Common myeloid progenitor, CD34-positive (primary cell): Measurements from ENCODE around the gene VGLL4.

Experiments
- CTCF ChIA-PET: fragments of 350-600 bp; sonication (Branson Sonifier 250); formaldehyde crosslinking; loops from one replicate; lab custom pipeline; 2021; ENCODE audit warnings: antibody characterized with exemption; lab: Charles Lee
- POLR2A ChIA-PET: fragments of 350-600 bp; sonication (Branson Sonifier 250); formaldehyde crosslinking; loops from one replicate; lab custom pipeline; 2021; ENCODE audit warnings: antibody characterized with exemption; lab: Charles Lee
- DNase-seq, 3 donors: peaks; one replicate each; pipeline versions ENCODE4 v3.0.0 to v3.0.0-alpha.2; 2013
- H3K27ac ChIP-seq, 2 experiments: 1 replicate in 1 of 2; 2 replicates in 1 of 2; pipeline ENCODE4 v1.7.0; 2013; ENCODE audit warnings: inconsistent platforms in 2 of 2, low read length in 2 of 2, mild to moderate bottlenecking in 2 of 2, low read depth in 1 of 2, moderate library complexity in 1 of 2; ENCODE audit not compliant: severe bottlenecking in 2 of 2, insufficient read depth in 1 of 2, poor library complexity in 1 of 2
- H3K27me3 ChIP-seq, 5 experiments: replicated peaks in 2 of 5; 1 replicate in 3 of 5; 2 replicates in 2 of 5; pipeline versions ENCODE4 v1.6.1 to v1.7.0; 2013; ENCODE audit warnings: low read length in 4 of 5, mild to moderate bottlenecking in 2 of 5, moderate library complexity in 2 of 5, inconsistent platforms in 1 of 5; ENCODE audit not compliant: insufficient read depth in 5 of 5, control insufficient read depth in 4 of 5
- H3K36me3 ChIP-seq, 4 experiments: 1 replicate in 2 of 4; 2 replicates in 2 of 4; pipeline versions ENCODE4 v1.6.1 to v1.7.0; 2013; ENCODE audit warnings: low read length in 3 of 4, control low read depth in 1 of 4, mild to moderate bottlenecking in 1 of 4; ENCODE audit not compliant: control insufficient read depth in 4 of 4, insufficient read depth in 4 of 4
- H3K4me1 ChIP-seq, 4 experiments: 1 replicate in 3 of 4; 2 replicates in 1 of 4; pipeline versions ENCODE4 v1.6.1 to v1.7.1; 2013; ENCODE audit warnings: low read length in 3 of 4, mild to moderate bottlenecking in 3 of 4, control low read depth in 1 of 4, inconsistent platforms in 1 of 4, moderate library complexity in 1 of 4; ENCODE audit not compliant: control insufficient read depth in 4 of 4, insufficient read depth in 4 of 4; ENCODE audit errors: control extremely low read depth in 1 of 4
- H3K4me3 ChIP-seq, 7 experiments: 1 replicate in 4 of 7; 2 replicates in 3 of 7; pipeline versions ENCODE4 v1.5.1 to v1.7.0; 2013; ENCODE audit warnings: mild to moderate bottlenecking in 7 of 7, low read length in 6 of 7, moderate library complexity in 6 of 7, inconsistent platforms in 2 of 7, low read depth in 2 of 7, control low read depth in 1 of 7; ENCODE audit not compliant: insufficient read depth in 4 of 7, control insufficient read depth in 1 of 7; ENCODE audit errors: extremely low read depth in 1 of 7
- H3K9me3 ChIP-seq, 5 experiments: 1 replicate in 4 of 5; 2 replicates in 1 of 5; pipeline versions ENCODE4 v1.6.1 to v1.7.1; 2013; ENCODE audit warnings: low read length in 4 of 5, mild to moderate bottlenecking in 2 of 5, inconsistent platforms in 1 of 5, low read depth in 1 of 5, moderate library complexity in 1 of 5; ENCODE audit not compliant: control insufficient read depth in 4 of 5, insufficient read depth in 2 of 5; ENCODE audit errors: control extremely low read depth in 1 of 5
- WGBS: methylation state at CpG from one replicate; pipeline ENCODE4 v1.1.5; 2013; ENCODE audit not compliant: insufficient coverage; 5-methylcytosine and 5-hydroxymethylcytosine counted together

Gene VGLL4

DNA sequence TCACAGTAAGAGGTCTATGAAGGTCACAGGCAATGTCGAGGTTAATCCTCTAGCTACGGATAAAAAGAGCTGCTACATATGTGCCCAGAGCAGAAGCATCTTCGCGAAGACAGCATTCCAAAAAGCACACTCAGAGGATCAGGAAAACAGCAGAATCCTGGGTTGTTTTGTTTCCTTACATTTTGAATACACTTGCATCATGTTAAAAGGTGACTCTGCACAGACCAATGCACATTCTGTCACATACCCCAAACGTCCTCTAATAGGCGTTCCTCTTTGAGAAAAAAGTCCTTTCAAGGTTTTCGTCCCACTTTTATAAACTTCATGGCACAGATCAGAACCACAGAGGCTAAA is 52.7 kb downstream of the VGLL4 start:
- H3K9me3 ChIP-seq: no peaks in the 10 kb centered on the region
- H3K36me3 ChIP-seq: peaks cover 2 to 52% (median 8%) of the 10 kb centered on the region in 4 experiments
- H3K4me3 ChIP-seq: no peak overlapping the region
- H3K27ac ChIP-seq: no peak overlapping the region
- 100% methylated on average over 1 of the region's 7 CpGs for WGBS
- POLR2A ChIA-PET: no interaction called here
- peaks cover 0 to 7% (median 2%) of the 10 kb centered on the region in 4 experiments for H3K4me1 ChIP-seq
- no peak for DNase-seq
- no peaks in the 10 kb centered on the region for H3K27me3 ChIP-seq
- CTCF ChIA-PET: interaction anchor here (0.7 to 1.5 kb wide), 4 partner anchors 9 to 182 kb away, joined by 3 to 6 read pairs (median 4); partner anchors contain the start of gene VGLL4

DNA sequence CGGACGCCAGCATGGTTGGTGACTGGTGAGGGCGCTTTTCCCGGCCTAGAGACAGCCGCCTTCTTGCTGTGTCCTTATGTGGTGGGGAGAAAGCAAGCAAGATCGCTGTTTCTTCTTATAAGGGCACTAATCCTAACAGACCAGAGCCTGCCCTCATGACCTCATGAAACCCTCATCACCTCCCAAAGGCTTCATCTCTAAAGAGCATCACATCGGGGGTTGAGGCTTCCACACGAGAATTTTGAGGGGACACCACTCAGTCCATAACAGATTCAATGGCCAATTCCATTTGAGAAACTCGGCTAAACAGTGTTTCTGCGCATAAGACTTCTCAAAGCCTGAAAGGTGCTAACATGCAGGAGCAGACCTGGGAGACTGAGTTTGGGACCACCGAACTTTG is 54.0 kb downstream of the VGLL4 start:
- Histone ChIP-seq H3K4me3 (no peak overlapping the region), H3K27ac (no peak overlapping the region), H3K9me3 (no peaks in the 10 kb centered on the region), H3K36me3 (peaks cover 2 to 52% (median 8%) of the 10 kb centered on the region in 4 experiments), H3K4me1 (peaks cover 0 to 7% (median 2%) of the 10 kb centered on the region in 4 experiments), H3K27me3 (no peaks in the 10 kb centered on the region)
- WGBS: 85% methylated on average over 7 of the region's 11 CpGs
- POLR2A ChIA-PET: no interaction called here
- CTCF ChIA-PET: interaction anchor here (1.4 to 1.5 kb wide), 2 partner anchors 10 to 54 kb away, joined by 4 to 6 read pairs; partner anchors contain the start of gene VGLL4
- no peak for DNase-seq

DNA sequence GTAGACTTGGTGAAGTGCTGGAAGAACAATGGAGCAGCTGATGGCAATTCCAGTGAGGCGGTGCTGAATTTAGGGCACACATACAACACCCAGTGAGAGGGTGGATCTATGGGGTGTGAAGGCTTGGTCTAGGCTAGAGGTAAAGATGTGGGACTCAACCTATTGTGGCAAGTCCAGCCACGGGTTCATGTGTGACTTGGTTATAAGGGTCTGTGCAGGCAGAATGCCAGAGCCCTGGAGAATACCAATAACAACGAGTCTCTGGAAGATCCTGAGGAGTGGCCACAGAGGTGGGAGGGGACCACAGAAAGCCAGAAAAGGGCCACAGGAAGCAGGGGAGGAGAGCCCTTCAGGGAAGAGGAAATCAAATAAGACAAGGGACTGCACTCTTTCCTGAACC is 55.0 kb downstream of the VGLL4 start:
- ChIA-PET POLR2A (no interaction called here), CTCF (no interaction called here)
- H3K27ac ChIP-seq: no peak overlapping the region

DNA sequence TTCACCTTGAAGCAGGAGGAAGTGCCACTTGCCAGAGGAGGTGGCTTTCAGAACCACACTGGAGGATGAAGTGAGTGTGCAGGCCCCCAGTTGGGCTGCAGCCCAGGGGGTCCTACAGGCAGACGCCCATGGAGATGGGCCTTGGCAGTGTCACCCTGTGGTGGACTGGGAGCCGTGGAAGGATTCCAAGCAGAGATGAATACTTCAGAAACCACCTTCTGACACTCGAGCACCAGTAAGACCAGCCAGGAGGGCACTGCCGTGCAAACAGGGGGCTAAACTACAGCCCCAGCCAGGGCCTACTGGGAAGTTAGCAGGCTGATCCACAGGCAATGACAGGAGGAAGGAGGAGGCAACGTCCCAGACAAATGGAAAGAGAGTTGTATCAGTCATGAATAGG is 55.4 kb downstream of the VGLL4 start:
- no peaks in the 10 kb centered on the region for H3K9me3 ChIP-seq

More for the DNA sequence above, 55.0 kb downstream of the VGLL4 start:
- DNase-seq: no peak
- Histone ChIP-seq H3K4me1 (peaks cover 0 to 7% (median 2%) of the 10 kb centered on the region in 4 experiments), H3K36me3 (peaks cover 0 to 51% (median 8%) of the 10 kb centered on the region in 4 experiments), H3K4me3 (no peak overlapping the region), H3K9me3 (no peaks in the 10 kb centered on the region), H3K27me3 (no peaks in the 10 kb centered on the region)
- 62% methylated on average over 3 of the region's 3 CpGs for whole genome bisulfite sequencing

DNA sequence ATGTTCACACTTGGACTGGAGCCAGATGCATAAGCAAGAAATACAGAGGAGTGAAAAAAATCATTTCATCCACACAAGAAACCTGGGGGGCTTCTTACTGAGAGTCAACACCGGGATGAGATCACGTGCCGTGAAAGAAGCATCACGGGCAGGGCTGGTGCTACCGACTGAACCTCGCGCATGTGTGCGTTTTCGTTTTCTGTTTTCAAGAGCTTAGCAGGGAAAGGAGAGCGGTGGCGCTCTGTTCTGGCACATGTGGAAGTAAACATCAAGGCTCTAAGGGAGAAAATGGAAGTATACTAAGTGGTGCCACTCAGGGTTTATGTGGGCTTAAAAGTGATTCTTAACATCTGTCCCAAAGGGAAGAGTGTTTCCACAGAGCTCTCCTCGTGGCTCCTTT is 55.9 kb downstream of the VGLL4 start:
- DNase-seq: no peak
- H3K27ac ChIP-seq: no peak overlapping the region
- H3K36me3 ChIP-seq: peaks cover 0 to 47% (median 8%) of the 10 kb centered on the region in 4 experiments
- WGBS: 97% methylated on average over 11 of the region's 12 CpGs
- no peaks in the 10 kb centered on the region for H3K27me3 ChIP-seq
- peaks cover 7 to 13% (median 11%) of the 10 kb centered on the region in 4 experiments for H3K4me1 ChIP-seq
- POLR2A ChIA-PET: no interaction called here
- no peaks in the 10 kb centered on the region for H3K9me3 ChIP-seq
- H3K4me3 ChIP-seq: no peak overlapping the region
- CTCF ChIA-PET: no interaction called here

More for the DNA sequence above, 55.4 kb downstream of the VGLL4 start:
- no peak overlapping the region for H3K4me3 ChIP-seq
- H3K36me3 ChIP-seq: peaks cover 0 to 48% (median 8%) of the 10 kb centered on the region in 4 experiments
- WGBS: 94% methylated on average over 5 of the region's 5 CpGs
- POLR2A ChIA-PET: no interaction called here
- DNase-seq: no peak
- H3K27ac ChIP-seq: no peak overlapping the region
- H3K27me3 ChIP-seq: no peaks in the 10 kb centered on the region
- CTCF ChIA-PET: no interaction called here
- peaks cover 1 to 7% (median 6%) of the 10 kb centered on the region in 4 experiments for H3K4me1 ChIP-seq

DNA sequence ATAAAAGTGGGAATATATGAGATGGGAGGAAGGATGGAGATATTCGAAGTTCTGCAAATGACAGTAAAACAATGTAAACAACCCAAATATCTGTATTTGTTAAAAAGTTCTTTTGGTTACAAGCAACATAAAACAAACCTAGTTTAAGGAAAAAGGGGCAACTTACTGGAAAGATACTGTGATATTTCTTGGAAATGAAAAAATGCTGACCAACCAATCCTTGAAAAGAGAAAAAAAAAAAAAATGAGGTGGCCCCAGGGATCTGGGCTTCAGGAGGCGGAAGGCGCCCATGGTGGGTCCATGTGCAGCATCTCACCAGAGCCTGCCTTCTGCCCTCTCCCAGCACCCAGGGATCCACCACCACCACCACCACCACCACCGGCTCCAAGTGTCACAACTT is 59.1 kb downstream of the VGLL4 start:
- no peak overlapping the region for H3K27ac ChIP-seq
- peaks cover 0 to 25% (median 7%) of the 10 kb centered on the region in 4 experiments for H3K36me3 ChIP-seq
- 100% methylated on average over 1 of the region's 4 CpGs for WGBS
- no peak for DNase-seq
- peaks cover 14 to 28% (median 24%) of the 10 kb centered on the region in 4 experiments for H3K4me1 ChIP-seq
- CTCF ChIA-PET: no interaction called here
- no peaks in the 10 kb centered on the region for H3K27me3 ChIP-seq
- no peaks in the 10 kb centered on the region for H3K9me3 ChIP-seq
- POLR2A ChIA-PET: no interaction called here
- no peak overlapping the region for H3K4me3 ChIP-seq

DNA sequence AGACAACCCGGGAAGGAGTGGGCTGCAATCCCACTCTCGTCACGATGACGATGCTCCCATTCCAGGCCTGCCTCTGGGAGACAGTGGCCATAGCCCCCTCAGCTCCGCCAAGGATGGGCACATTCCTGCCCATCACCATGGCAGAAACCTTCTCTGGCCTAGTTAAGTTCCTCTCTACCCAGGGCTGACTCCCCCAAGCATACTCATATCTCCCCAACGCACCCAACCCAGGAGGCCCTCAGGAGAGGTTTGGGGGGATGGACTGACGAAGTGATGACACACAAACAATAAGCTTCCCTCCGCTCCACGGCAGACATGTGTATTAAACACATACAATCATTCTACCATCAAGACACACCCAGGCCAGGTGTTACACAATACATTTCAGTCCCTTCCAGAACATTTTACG is 60.1 kb downstream of the VGLL4 start:
- POLR2A ChIA-PET: no interaction called here
- Histone ChIP-seq H3K27ac (peak overlapping the region in 1 of 2 experiments; percentile 1), H3K4me3 (no peak overlapping the region), H3K4me1 (peaks cover 14 to 28% (median 23%) of the 10 kb centered on the region in 4 experiments), H3K27me3 (no peaks in the 10 kb centered on the region), H3K9me3 (no peaks in the 10 kb centered on the region), H3K36me3 (peaks cover 0 to 22% (median 6%) of the 10 kb centered on the region in 4 experiments)
- WGBS: 88% methylated on average over 6 of the region's 10 CpGs
- CTCF ChIA-PET: no interaction called here
- peak in 2 of 3 donors; percentile 11 to 15 for DNase-seq
